NT2/D1 (cell line): ENCODE data around the gene FAM98C.

Source experiments
- DNase-seq: peaks from one replicate; pipeline ENCODE4 v3.0.0-alpha.2; 2011; ENCODE audit warnings: low read depth, low spot score
- H3K27me3 ChIP-seq: 2 replicates; pipeline ENCODE4 v1.6.0; 2011; ENCODE audit warnings: mild to moderate bottlenecking; ENCODE audit not compliant: insufficient read length, insufficient read depth
- H3K36me3 ChIP-seq: 2 replicates; pipeline ENCODE4 v1.6.1; 2011; ENCODE audit warnings: mild to moderate bottlenecking, low read length, mixed read lengths; ENCODE audit not compliant: insufficient read depth, insufficient read length
- H3K4me1 ChIP-seq: 2 replicates; pipeline ENCODE4 v1.5.1; 2011; ENCODE audit not compliant: insufficient read depth, insufficient read length
- H3K4me3 ChIP-seq: 2 replicates; pipeline ENCODE4 v1.5.1; 2011; ENCODE audit warnings: low read depth; ENCODE audit not compliant: insufficient read length
- H3K9ac ChIP-seq: 2 replicates; pipeline ENCODE4 v1.6.0; 2011; ENCODE audit warnings: low read depth; ENCODE audit not compliant: insufficient read length
- H3K9me3 ChIP-seq: 2 replicates; pipeline ENCODE4 v1.5.1; 2011; ENCODE audit warnings: mild to moderate bottlenecking, low read length; ENCODE audit not compliant: insufficient read depth
- SUZ12 ChIP-seq: IDR thresholded peaks from 2 replicates; pipeline ENCODE4 v1.6.1; 2011; ENCODE audit not compliant: insufficient read length, insufficient read depth; ENCODE audit errors: extremely low read depth
- YY1 ChIP-seq: IDR thresholded peaks from 2 replicates; pipeline ENCODE4 v1.6.1; 2011; ENCODE audit not compliant: insufficient read length, insufficient read depth
- ZNF274 ChIP-seq: IDR thresholded peaks from 2 replicates; pipeline ENCODE4 v1.6.1; 2011; ENCODE audit warnings: mild to moderate bottlenecking, low read depth, low read length

Gene FAM98C

DNA sequence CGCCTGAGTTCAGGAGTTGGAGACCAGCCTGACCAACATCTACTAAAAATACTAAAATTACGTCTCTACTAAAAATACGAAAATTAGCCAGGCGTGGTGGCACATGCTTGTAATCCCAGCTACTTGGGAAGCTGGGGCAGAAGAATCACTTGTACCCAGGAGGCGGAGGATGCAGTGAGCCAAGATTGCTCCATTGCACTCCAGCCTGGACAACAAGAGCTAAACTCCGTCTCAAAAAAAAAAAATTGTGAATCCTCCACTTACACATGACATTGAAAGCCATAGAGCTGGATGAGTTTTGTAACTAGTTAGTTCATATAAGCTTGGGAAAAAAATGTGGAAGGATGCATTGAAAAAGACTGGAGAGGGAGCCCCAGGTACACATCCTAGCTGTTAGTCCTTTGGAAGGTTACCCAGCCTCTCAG, 29.0 kb upstream of the FAM98C start:
- Histone ChIP-seq H3K4me3 (peak overlapping the region; percentile 5), H3K9ac (peak overlapping the region; percentile 47), H3K4me1 (no peaks in the 10 kb centered on the region), H3K36me3 (peaks cover 20% of the 10 kb centered on the region), H3K9me3 (no peaks in the 10 kb centered on the region), H3K27me3 (no peaks in the 10 kb centered on the region)
- TF ChIP-seq ZNF274: no peak
- TF ChIP-seq YY1: no peak
- TF ChIP-seq SUZ12: no peak
- DNase-seq: no peak

DNA sequence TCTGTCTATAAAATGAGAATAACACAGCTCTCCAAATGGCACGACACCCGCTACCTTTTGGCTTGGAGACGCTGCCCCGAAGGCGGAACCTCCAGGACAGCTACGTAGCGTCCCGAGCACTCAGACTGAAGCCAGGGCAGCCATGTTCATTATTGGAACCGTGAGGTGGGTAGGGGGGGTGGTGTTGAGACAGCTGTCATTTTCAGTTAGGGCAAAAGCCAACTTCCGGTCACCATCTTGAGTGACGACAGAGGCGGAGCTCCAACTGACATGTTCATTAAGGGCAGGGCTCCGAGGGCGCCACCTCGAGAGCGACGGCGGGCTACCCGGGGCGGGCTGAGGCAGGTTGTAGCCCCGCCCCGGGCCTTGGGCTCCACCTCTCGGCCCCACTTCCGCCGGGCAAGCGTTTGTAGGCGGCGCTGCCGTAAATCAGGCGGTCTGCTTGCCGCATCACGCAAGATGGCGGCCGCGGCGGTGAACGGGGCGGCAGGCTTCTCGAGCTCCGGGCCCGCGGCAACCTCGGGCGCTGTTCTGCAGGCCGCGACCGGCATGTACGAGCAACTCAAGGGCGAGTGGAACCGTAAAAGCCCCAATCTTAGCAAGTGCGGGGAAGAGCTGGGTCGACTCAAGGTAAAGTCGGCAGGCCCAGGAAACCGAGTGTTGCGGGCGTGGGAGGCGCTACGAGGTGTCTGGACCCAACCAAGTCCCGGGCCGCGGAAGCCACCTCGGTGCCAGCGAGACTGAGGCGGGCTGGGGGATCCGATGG, 28.4 kb upstream of the FAM98C start, which contains the start of gene PSMD8:
Gene PSMD8, plus strand, starts transcription at position 240 of the 766 bp plus-strand sequence. Its CDS starts 31 bp downstream, at position 271.
- H3K27me3 ChIP-seq: no peaks in the 10 kb centered on the region
- no peaks in the 10 kb centered on the region for H3K9me3 ChIP-seq
- peak within 1 kb of the TSS; percentile 73 for H3K4me3 ChIP-seq
- peak; percentile 96 for DNase-seq
- peaks cover 26% of the 10 kb centered on the region for H3K36me3 ChIP-seq
- no peaks in the 10 kb centered on the region for H3K4me1 ChIP-seq
- H3K9ac ChIP-seq: peak within 1 kb of the TSS; percentile 96
- TF ChIP-seq YY1: peak; percentile 94
- TF ChIP-seq SUZ12: no peak

DNA sequence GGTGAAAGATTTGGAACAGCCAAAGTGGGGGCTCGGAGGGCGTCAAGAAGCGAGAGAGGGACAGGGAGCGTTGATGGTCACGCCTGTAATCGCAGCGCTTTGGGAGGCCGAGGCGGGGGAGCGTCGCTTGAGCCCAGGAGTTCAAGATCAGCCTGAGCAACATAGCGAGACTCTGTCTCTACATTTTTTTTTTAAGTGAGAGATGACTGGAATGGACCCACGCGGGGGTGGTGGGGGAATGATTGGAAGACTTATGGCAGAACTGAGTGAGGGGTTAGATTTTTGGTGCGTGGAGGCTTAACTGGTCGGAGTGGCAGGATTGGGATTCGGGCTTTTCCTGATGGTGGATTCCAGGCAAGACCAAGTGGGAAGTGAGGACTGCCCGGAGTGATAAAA, 27.8 kb upstream of the FAM98C start:
- Histone ChIP-seq H3K27me3 (no peaks in the 10 kb centered on the region), H3K4me1 (no peaks in the 10 kb centered on the region), H3K9me3 (no peaks in the 10 kb centered on the region), H3K4me3 (peak overlapping the region; percentile 73), H3K36me3 (peaks cover 29% of the 10 kb centered on the region), H3K9ac (peak overlapping the region; percentile 96)
- TF ChIP-seq ZNF274: no peak
- no peak for TF ChIP-seq SUZ12
- TF ChIP-seq YY1: no peak
- DNase-seq: no peak

DNA sequence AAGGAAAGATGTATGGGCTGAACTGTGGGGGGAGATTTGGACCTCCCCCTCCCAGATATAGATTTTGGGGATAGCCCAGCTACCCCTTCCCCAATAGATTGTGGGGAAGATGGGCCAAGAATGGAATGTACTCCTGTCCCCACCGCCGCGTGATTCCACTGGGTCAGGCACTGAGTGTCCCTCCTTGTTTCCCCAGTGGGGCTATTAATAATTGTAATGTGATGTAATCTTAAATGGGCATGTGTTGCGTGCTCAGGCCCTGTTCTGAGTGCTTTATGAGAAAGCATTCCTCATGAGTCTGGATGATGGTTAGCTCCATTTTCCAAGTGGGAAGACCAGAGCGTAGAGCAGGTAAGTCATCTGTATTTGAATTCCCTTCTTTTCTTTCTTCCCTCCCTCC, 27.1 kb upstream of the FAM98C start:
- Histone ChIP-seq H3K36me3 (peaks cover 35% of the 10 kb centered on the region), H3K4me1 (no peaks in the 10 kb centered on the region), H3K4me3 (peak overlapping the region; percentile 73), H3K9ac (peak overlapping the region; percentile 96), H3K27me3 (no peaks in the 10 kb centered on the region), H3K9me3 (no peaks in the 10 kb centered on the region)
- no peak for DNase-seq
- TF ChIP-seq YY1 (no peak), SUZ12 (no peak), ZNF274 (no peak)

DNA sequence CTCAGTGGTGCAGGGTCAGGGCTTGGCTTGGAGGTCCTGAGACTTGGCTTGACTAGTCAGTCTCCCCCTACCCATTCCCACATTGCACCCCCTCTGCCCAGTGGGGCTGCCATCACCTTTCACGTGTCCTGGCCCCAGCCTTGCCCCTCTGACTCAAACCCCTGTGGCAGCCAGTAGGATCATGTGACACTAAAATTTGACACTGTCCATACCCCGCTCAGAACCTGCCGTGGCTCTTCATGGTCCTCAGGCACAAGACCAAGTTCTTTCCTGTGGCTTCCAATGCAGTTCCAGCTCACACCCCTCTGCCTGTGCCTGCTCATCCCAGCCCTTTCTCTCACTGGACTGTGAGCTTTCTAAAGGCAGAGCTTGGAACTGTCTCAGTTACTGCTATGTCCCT, 26.3 kb upstream of the FAM98C start:
- Histone ChIP-seq H3K9ac (no peak overlapping the region), H3K4me3 (no peak overlapping the region), H3K4me1 (no peaks in the 10 kb centered on the region), H3K9me3 (no peaks in the 10 kb centered on the region), H3K27me3 (no peaks in the 10 kb centered on the region), H3K36me3 (peaks cover 44% of the 10 kb centered on the region)
- no peak for DNase-seq
- TF ChIP-seq YY1 (no peak), ZNF274 (no peak), SUZ12 (no peak)

DNA sequence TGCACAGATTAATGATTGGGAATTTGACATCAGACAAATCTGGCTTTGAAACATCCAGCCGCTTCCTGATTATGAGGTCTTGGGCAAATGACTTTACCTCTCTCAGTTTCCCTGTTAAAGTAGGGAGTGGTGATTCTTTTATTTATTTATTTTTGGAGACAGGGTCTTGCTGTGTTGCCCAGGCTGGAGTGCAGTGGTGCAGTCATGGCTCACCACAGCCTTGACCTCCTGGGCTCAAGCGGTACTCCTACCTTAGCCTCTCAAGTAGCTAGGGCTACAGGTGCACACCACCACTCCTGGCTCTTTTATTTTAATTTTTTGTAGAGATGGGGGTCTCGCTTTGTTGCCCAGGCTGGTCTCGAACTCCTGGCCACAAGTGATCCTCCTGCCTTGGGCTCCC, 25.8 kb upstream of the FAM98C start:
- TF ChIP-seq SUZ12: no peak
- no peak for TF ChIP-seq YY1
- TF ChIP-seq ZNF274: no peak
- no peaks in the 10 kb centered on the region for H3K27me3 ChIP-seq
- H3K9ac ChIP-seq: no peak overlapping the region
- no peaks in the 10 kb centered on the region for H3K9me3 ChIP-seq
- no peak overlapping the region for H3K4me3 ChIP-seq
- H3K36me3 ChIP-seq: peaks cover 48% of the 10 kb centered on the region
- DNase-seq: no peak
- no peaks in the 10 kb centered on the region for H3K4me1 ChIP-seq

DNA sequence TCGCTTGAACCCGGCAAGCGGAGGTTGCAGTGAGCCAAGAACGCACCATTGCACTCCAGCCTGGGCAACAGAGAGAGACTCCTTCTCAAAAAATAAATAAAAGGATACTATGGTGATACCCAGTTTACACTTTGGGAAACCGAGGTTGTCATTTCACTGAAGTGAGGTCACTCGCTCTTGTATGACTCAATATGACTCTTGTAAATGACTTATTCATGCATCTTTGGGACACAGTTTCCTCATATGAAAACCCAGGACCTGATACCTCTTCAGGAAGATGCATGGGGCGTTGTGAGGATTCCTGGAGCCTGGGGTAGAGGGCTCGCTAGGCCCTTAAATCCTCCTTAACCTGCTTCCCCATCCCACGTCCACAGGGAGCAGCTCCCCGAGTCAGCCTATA, 24.0 kb upstream of the FAM98C start:
- Histone ChIP-seq H3K36me3 (peaks cover 64% of the 10 kb centered on the region), H3K9ac (no peak overlapping the region)

DNA sequence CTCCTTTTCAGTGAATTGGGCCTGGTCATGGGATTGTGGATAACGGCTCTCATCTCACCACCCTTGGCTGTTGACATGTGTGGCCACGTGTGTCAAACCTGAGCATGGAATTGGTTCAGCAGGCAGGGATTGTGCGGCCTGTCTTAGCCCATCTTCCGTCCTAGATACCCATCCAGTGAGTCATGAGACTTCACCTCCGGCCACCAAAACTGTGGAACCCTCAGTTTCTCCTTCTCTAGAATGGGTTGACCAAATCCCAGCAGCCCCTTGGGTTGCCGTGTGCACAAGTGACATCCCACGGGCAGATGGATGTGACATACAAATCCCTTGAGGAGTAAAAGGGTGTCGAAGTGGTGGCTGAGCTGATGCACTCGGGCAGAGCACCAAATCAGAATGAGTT, 21.8 kb upstream of the FAM98C start:
- Histone ChIP-seq H3K36me3 (peaks cover 75% of the 10 kb centered on the region), H3K27me3 (no peaks in the 10 kb centered on the region), H3K9ac (no peak overlapping the region), H3K4me1 (peaks cover 5% of the 10 kb centered on the region), H3K4me3 (no peak overlapping the region), H3K9me3 (no peaks in the 10 kb centered on the region)
- DNase-seq: no peak
- TF ChIP-seq ZNF274 (no peak), YY1 (no peak)

More for the DNA sequence above, 24.0 kb upstream of the FAM98C start:
- no peak for DNase-seq
- H3K4me1 ChIP-seq: no peaks in the 10 kb centered on the region
- no peaks in the 10 kb centered on the region for H3K27me3 ChIP-seq
- H3K4me3 ChIP-seq: no peak overlapping the region
- TF ChIP-seq ZNF274: no peak
- TF ChIP-seq SUZ12: no peak
- TF ChIP-seq YY1: no peak
- no peaks in the 10 kb centered on the region for H3K9me3 ChIP-seq
